ENCODE results near the gene PLD4.

PLD4 gene

GRCh38 chr14:104976198-104977007, 51.7 kb downstream of the PLD4 start:
- DNase-seq = peak in 1 of 2 experiments; percentile 64

DNA sequence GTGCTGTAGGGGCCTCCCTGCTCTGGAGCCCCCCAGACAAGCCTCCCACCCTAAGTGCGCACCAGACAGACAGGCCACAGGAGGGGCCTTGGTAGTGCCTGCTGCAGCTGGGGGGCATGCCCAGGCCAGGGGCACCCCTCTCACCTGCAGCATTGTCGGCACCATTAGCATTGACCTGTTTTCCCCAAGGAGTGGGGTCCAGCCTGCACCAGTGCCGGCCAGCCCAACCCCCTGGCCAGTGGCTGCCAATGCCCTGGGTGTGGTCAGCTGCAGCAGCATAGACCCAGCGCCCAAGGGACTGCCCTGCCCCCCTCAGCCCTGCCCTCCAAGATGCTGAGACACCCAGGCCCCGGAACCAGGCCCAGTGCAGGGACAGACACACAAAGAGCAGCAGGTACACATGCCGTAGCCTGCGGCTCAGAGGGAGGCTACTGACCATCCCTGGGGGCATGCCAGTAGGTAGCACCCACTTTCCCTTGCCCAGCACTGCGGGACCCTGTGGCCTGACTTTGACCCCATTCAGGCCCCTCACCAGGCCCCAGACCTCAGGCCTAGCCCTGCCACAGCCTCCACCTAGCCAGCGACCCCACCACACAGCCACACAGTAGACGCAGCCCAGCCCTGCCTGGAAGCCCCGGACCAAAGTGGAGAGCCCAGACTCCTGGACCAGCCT, 52.5 kb downstream of the PLD4 start:
- DNase-seq = no peak

- DNase-seq = no peak
Measured at GRCh38 chr14:104977681-104978653, 53.3 kb downstream of the PLD4 start, which contains the start of gene AHNAK2. Gene AHNAK2 (minus strand): TSS chr14:104978374. CDS start chr14:104978237, 137 bp downstream.

DNA sequence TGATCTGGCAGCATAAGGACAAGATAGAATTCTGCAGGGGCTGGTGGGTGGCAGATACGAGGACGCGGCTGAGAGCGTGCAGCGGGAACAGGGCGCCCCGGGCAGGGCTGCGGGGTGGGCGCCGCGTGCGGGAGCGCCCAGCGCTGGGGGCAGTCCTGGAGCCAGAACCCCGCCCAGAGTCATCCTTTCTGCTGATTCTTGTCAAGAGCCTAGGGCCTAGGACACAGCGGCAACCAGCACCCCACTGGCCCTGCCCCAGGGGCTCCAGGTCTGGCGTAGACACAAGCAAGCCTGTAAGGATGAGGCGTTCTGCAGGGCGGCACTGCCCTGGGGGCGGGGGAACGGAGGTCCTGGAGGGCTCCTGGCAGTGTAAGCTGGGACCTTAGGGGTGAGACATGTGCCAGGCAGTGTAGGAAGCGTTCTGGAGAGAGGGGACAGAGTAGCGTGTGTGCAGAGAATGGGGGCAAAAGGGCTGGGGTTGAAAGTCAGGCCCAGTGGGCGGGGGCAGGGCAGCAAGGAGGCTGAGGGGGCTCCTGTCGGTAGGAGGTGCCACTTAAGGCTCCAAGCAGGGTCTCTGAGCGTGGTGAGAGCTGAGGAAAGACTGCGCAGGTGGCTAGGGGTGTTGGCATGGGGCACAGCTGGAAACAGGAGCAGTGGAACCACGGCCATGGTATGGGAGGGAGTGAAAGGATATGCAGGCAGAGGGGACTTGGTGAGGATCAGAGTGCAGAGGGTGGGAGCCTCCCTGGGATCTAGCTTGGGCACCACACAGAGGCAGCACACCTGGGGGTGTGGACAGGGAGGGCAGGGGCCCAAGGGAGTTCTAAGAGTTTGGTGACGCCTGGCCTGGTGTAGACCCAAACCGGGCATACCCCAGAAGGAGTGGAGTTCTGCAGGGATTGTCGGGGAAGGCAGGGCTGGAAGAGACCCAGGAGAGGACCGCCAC, 54.3 kb downstream of the PLD4 start:
- no peak for DNase-seq

DNA sequence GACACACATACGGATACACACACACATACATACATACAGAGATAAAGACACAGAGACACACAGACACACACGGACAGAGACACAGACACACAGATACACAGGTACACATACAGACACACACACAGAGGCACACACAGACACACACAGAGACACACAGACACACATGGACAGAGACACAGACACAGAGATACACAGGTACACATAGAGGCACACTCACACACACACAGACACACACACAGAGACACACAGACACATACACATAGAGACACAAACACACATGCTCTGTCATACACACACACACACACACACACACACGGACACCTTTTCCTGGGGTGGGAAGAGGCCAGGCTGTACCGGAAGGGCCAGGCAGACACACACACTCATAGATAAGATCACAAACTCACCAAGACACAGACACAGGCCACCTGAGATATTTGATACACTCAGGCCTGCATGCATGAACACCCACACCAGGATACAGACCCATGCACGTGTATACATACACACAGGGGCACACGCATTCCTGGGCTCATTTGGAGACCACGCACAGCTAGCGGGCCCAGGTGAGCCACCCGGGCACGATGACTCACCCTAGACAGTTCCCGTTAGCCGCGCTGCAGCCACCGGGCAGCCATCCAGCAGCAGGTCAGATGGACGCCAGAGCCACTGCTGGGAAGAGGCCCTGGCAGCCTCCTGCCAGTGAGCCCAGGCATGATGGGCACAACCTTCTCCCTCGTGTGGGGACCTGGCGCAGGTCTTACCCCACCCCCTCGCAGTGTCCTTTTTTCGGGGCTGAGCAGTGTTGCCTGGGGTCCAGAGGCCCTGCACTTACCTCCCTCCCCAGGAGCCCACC, 55.3 kb downstream of the PLD4 start:
- no peak for DNase-seq

GRCh38 chr14:104980611-104981531, 56.2 kb downstream of the PLD4 start:
- DNase-seq = no peak

DNA sequence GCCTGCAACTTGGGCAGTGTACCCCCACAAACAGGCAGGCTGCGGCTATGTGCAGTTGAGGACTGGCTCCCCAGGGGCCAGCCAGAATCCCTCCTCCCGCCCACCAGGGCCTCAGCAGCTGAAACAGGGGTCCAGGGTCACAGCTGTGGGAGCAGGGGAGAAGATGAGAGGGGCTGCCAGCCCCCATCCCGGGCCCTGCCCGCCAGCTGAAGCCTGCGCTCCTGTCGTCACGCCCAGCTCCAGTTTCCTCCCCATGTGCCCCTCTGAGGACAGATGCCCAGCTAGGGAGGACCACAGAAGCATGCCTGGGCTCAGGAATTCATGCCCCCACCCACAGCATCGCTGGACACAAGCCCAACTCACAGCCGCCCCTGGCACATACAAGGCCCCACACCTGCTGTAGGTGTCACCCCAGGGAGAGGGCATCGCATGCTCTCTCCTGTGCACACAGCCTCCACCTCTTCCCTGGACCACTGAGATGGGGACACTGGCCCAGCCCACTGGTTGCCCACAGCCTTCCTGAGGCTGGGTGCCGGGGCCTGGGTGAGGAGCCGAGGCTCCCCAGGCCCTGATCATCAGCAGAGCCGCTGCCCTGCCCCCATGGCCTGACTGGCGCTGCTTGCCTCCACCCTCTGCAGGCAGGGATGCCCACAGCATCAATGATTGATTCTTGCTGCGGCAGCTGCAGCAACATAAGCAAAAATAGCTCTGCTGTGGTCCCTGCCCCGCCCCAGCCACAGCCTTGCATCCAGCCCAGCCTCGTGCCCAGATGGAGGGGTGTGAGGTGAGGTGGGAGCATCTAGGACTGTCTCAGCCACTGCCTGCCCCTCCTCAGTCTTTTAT, 57.2 kb downstream of the PLD4 start:
- DNase-seq = no peak

- DNase-seq = no peak
Measured at GRCh38 chr14:104982548-104983230, 58.0 kb downstream of the PLD4 start.
